SH-SY5Y (cell line): ENCODE results near the gene FOCAD.

Experiments used
- GATA2 ChIP-seq: IDR thresholded peaks from 2 replicates; pipeline ENCODE4 v1.6.1; 2011; ENCODE audit warnings: mild to moderate bottlenecking, low read depth, low read length
- GATA3 ChIP-seq: IDR thresholded peaks from 2 replicates; pipeline ENCODE4 v1.6.1; 2011; ENCODE audit warnings: low read depth, mild to moderate bottlenecking, low read length, moderate library complexity

DNA sequence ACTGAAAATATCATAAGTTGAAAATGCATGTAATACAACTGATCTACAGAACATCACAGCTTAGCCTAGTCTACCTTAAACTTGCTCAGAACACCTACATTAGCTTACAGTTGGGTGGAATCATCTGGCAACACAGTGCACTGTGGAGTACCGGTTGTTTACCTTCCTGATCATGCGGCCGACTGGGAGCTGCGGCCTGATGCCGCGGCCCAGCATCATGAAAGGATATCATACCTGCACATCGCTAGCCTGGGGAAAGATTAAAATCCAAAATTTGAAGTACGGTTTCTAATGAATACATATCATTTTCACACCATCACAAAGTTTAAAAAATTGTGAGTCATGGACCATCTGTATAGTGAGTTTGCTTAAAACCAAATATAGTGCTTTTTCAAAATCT is 345.6 kb downstream of the FOCAD start:
- no peak for TF ChIP-seq GATA3
- no peak for TF ChIP-seq GATA2
